ENCODE results near the gene WDFY3.

DNA sequence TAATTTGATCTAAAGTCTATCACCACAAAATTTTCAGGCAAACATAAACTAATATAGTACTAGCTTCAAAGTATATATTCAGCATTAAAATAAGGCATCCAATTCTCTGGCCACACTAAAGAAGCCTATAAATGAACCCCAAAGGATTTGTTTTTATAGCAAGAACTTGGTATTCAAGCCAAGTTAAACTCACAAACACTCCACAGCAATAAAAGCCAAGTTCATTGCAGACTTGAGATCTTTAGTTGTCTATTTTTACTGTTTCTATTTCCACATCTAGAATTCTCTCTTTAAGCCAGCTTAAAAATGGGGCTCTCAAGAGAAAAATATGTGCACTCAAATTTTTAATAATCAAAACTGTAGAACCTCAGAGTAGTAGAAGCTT is 51.1 kb downstream of the WDFY3 start:
- TF ChIP-seq CTCF (IDR thresholded peaks at IDR 0.05) (no peak), POLR2A (IDR thresholded peaks at IDR 0.05) (no peak)

All from testis (tissue), 2 donors.